GM12878 (cell line): ENCODE measurements around the gene LINGO1.

ENCODE experiments used
- BRCA1 ChIP-seq: IDR thresholded peaks from 2 replicates; pipeline ENCODE4 v1.6.1; 2011; ENCODE audit warnings: low read depth, low read length, improper control_type of control experiment
- EZH2 ChIP-seq: IDR thresholded peaks from 2 replicates; pipeline ENCODE4 v1.6.1; 2012; ENCODE audit warnings: low read depth, mild to moderate bottlenecking, control low read depth, inconsistent platforms, low read length, borderline replicate concordance; ENCODE audit not compliant: control insufficient read depth
- TF ChIP-seq, protein P1 (sequence below), 3 experiments: IDR thresholded peaks in 2 of 3; conservative IDR thresholded peaks in 1 of 3; 2 replicates each; pipeline ENCODE4 v1.5.1; 2011; ENCODE audit warnings: low read depth in 3 of 3, low read length in 3 of 3, mild to moderate bottlenecking in 3 of 3, control low read depth in 2 of 3, moderate library complexity in 2 of 3, inconsistent platforms in 1 of 3, mixed read lengths in 1 of 3; ENCODE audit not compliant: control insufficient read depth in 2 of 3, insufficient read depth in 1 of 3; ENCODE audit errors: extremely low read depth in 1 of 3

- TF ChIP-seq BRCA1 (no peak), EZH2 (no peak)
- TF ChIP-seq, protein P1, sequence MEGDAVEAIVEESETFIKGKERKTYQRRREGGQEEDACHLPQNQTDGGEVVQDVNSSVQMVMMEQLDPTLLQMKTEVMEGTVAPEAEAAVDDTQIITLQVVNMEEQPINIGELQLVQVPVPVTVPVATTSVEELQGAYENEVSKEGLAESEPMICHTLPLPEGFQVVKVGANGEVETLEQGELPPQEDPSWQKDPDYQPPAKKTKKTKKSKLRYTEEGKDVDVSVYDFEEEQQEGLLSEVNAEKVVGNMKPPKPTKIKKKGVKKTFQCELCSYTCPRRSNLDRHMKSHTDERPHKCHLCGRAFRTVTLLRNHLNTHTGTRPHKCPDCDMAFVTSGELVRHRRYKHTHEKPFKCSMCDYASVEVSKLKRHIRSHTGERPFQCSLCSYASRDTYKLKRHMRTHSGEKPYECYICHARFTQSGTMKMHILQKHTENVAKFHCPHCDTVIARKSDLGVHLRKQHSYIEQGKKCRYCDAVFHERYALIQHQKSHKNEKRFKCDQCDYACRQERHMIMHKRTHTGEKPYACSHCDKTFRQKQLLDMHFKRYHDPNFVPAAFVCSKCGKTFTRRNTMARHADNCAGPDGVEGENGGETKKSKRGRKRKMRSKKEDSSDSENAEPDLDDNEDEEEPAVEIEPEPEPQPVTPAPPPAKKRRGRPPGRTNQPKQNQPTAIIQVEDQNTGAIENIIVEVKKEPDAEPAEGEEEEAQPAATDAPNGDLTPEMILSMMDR (IDR thresholded peaks at IDR 0.05 in 2 of 3, conservative IDR thresholded peaks at IDR 0.05 in 1 of 3; ENCODE audit: control insufficient read depth in 2 of 3, extremely low read depth in 1 of 3, insufficient read depth in 1 of 3, low read depth in 3 of 3, low read length in 3 of 3), result no peak
Measured at GRCh38 chr15:77629070-77630030, 3.4 kb downstream of the LINGO1 start.
